Subcutaneous adipose tissue (tissue), 4 donors: ENCODE data around the gene FSTL5. TPM values are rescaled to one million over a fixed set of nuclear protein-coding genes. Genes with fewer than 3 reads are reported as not detected.

Experiments used
- CTCF ChIP-seq: fragments of 450-650 bp; IDR thresholded peaks from one replicate; pipeline ENCODE4 v1.5.1; 2016; ENCODE audit warnings: low read depth, mild to moderate bottlenecking, control low read depth, antibody characterized with exemption, moderate library complexity
- total RNA-seq, 4 donors: library from RNA; depleted of rRNA; stranded (reverse); fragments of >200 nt; gene quantifications; one replicate each; pipeline ENCODE4 v1.1.0, GENCODE V29; 2016

The FSTL5 gene
- total RNA-seq, 4 donors from 2014 or later = 0.33 TPM; not detected in 3

- no peak for TF ChIP-seq CTCF
Observed at GRCh38 chr4:161815841-161816240, 348.0 kb downstream of the FSTL5 start.

DNA sequence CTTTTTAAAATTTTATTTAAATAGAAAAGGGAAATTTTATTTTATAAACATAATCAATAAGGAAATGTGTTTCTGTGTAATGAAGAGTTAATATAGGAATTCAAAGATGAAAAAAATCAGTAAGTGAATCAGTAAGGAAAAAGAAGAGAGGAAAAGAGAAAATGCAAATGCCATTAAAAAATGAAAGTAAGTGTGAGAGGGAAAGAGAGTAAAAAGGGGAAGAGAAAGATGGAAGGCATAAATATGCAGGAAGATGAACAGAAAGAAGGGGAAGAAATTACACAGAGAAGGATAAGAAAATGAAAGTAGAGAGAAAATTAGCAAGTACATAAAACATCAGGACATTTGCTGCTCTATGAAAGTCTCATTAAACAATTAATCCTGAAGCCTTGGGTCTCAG lies 349.9 kb downstream of the FSTL5 start:
- TF ChIP-seq CTCF = no peak

DNA sequence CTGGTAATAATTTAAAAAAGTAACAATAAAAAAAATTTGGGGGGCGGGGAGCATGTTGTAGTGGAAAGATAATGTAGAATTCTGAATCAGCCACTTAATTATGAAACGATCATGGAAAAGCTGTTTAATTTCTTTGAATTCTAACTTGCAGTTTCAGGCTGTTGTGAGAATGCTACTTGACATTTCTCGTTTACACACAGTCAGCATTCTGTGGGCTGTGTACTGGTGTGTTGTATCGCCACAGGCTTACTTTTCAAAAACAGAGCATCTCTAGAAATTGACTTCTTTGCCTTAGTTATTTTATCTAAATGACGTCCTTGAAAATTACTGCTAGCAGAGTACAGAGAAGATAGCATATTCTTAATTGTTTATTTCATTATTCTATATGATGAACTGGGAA lies 350.4 kb downstream of the FSTL5 start:
- TF ChIP-seq CTCF = no peak

- TF ChIP-seq CTCF = no peak
Observed at GRCh38 chr4:161803171-161803570, 360.6 kb downstream of the FSTL5 start.

GRCh38 chr4:161799710-161800109 lies 364.1 kb downstream of the FSTL5 start:
- TF ChIP-seq CTCF = no peak

DNA sequence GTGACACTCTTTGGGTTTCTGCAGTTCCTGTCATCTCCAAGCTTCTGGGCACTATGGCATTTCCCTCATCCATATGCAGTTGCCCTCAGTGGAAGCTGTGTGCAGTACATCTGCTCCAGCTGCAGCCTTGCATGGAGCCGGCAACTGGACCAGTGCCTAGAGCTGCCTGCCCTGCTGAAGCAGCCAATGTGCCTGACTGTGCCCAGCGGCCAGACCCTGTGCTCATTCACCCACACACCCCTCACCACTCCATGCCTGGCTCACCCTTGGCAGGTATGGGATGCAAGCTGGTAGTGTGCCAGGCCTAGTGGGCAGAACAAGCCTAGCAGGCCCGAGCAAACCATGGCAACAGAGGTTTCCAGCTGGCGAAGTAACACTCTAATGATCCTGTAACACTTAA lies 370.8 kb downstream of the FSTL5 start:
- no peak for TF ChIP-seq CTCF

- TF ChIP-seq CTCF = no peak
Observed at GRCh38 chr4:161791796-161792556, 371.8 kb downstream of the FSTL5 start.
